NCI-H524 (cell line): Measurements from ENCODE around the gene C17orf75.
A peak's percentile ranks its signal among the peaks of the same experiment; 100 is the strongest.

Experiments
- DNase-seq, 2 experiments: peaks; one replicate each; lab custom pipeline; 2025; lab: John Stamatoyannopoulos, UW

The C17orf75 gene

DNA sequence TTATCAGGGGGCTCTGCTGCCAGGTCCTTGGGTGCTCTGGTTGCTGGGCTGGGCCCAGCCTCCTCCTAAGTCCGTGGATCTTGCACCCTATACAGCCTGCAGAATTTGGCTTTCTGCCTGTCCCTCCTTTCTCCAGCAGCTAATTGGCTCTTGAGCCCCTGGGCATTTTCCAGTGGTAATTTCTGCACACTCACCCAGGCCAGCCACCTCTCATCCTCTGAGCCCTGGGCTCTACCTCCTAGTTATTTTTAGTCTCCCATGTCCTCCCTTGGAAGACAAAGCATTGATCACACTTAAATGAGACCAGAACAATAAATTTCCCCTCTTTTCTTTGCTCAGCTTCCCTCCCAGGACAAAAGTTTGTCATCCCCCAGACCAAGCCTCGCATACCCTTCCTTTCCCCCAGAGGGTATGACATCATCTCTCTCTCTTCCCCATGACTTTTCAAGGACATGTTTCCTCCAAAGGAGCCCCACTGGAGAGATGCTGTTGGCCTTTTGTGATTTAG, 38.1 kb downstream of the C17orf75 start:
- no peak for DNase-seq

DNA sequence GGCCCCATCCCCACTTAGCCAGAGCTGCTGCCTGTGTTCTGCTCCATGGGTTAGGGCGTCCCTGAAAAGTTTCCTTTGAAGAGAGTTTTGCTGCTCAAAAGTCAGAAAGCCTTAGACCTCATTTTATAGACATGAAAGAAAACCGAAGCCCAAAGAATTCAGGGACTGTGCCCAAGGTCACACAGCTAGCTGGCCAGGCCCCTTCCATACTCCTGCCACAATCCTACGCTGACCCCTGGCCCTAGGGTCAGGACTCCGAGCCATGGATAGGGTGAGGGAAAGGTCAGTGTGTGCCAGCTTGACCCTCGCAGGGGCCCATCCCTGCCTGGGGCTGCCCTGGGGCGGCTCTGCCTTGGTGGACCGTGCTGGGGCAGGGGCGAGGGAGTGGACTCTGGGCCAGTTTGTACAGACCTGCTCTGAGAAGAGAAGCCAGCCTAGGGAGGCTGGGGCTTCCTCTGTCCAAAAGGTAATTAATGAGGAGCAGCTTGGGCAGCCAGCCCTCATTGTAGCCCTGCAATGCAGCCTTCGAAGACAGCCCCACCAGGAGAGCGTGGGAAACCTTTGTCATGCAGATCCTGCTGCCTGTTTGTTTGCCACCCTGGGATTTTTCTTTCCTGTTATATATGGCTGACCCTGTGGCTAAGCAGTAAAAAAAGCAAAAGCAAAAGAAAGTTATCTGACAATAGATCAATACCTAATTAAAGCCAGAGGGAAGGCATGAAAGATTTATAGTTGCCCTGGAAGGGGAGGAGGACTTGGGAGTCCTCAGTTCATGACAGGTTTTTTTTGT, 38.9 kb downstream of the C17orf75 start:
- DNase-seq = no peak

DNA sequence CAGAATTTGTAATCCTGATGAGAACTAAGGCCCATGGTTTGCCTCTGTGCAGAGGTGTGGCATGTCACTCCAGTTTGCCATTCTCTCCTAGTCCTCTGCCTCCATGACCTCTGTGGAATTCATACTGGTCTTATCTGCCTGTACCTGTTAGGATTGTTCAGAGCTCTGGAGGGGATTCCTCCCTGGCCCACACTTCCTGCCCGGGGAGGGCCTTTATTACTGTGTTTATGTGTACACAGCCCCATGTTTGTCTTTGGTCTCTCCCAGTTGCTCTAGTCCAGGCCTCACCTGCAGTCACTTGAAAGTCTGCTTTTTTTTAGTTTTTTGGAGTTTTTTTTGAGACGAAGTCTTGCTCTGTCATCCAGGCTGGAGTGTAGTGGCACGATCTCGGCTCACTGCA, 39.9 kb downstream of the C17orf75 start:
- no peak for DNase-seq

DNA sequence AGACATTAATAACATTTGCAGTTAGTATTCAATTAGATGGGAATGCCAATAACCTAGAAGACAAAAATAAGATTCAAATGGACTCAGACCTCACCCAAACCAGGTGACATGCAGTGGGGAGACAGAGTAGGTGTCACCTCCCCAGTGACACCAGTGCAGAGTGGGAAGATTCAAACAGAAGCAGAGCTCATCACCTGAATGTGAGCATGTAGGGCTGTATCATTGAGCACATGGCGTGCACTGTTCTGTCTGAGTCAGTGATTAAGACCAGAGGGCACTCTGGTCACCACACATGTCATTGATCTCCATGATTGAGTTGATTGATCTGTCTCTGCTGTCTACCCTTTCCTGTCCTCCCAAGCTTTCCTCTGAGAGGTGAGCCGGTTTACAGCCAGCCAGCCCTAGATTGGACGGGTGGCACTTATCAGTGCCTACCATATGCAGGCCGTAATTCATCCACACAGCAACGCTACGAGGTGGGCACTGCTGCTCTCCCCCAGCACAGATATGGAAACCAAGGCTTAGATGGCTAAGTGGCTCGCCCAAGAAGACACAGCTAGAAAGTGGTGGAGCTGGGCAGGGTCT, 42.3 kb downstream of the C17orf75 start:
- peak in 1 of 2 experiments; percentile 71 for DNase-seq

DNA sequence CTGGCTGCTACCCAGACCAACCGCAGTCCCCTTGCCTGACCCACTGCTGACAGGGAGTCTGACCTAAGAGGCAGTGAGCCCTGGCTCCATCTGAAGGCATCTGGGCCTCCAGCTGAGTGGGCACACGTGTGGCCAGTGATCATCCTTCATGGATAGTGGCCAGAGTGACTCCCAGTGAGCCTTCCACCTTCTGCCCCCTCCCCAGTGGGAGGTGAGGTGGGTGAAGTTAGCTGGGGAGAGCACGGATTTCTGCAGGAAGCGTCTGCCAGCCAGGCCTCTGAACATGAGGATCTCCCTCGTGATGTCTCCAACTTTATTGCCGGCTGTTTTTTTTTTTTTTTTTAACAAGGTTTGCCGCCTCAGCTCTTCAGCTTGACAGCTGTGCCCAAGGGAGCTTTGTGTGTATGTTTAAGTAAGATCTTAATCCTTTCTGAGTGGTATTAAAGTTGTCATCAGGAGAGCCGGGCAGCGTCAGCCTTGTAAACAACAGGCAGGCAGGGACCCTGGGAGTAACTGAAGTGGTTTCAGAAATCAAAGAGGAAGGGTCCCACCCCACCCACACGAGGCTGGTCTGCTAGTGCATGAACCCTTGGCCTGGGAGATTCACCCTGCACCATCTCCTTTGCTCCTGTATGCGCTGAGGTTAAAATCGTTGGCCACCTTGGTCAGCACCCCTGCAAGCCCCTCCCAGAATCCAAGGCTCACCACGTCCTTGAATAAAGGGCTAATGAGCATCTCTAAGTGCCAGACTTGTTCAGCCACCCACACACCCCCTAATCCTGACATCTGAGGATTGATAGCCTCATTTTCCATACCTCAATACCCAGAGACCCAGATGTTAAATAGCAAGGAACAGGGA, 43.0 kb downstream of the C17orf75 start:
- peak; percentile 99 for DNase-seq

DNA sequence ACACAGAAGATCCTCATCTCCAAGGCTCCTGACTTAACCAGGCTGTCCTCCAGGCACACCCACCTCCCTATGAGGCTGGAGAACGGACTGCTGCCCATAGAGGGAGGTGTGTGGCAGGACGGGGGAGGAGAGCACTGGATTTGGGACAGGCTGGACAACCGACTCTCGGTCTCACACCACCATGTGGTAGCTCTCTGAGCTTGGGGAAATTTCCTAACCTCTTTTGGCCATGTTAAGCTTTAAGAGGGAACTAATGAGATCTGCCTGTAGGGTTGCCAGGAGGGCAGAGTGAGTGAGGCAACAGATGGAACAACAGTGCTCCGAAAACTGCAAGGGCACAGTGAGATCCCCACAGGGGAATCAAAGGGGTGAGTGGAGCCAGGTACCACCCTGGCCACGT, 43.7 kb downstream of the C17orf75 start:
- peak; percentile 82 to 91 for DNase-seq

DNA sequence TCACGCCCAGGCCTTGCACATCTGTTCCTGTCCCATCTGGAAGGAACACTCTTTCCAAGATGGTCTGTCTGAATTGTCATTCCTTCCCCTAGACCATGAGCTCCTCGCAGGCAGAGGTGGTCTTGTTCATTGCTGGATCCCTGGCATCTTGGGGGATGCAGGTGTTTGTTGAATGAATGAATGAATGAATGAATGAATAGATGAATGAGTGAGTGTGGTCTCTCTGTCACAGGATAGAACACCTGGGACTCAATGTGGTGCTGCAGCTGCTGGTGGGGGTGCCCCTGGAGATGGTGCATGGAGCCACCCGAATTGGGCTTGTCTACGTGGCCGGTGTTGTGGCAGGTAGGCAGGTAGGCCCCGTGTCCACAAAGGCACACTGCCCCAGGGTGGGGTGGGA, 44.1 kb downstream of the C17orf75 start:
- peak; percentile 10 to 48 for DNase-seq

DNA sequence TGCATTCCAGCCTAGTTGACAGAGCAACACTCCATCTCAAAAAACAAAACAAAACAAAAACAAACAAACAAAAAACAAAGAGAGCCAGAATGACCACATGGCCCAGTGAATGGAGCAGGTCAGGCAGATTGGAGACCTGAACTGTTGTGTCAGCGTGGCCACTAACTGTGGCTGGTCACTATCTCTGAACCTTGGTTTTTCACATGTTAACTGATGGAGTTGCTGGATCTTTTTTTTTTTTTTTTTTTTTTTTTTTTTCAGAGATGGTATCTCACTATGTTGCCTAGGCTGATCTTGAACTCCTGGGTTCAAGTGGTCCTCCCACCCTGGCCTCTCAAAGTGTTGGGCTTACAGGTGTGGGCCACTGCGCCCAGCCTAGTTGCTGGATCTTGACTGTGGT, 44.5 kb downstream of the C17orf75 start:
- DNase-seq = no peak

DNA sequence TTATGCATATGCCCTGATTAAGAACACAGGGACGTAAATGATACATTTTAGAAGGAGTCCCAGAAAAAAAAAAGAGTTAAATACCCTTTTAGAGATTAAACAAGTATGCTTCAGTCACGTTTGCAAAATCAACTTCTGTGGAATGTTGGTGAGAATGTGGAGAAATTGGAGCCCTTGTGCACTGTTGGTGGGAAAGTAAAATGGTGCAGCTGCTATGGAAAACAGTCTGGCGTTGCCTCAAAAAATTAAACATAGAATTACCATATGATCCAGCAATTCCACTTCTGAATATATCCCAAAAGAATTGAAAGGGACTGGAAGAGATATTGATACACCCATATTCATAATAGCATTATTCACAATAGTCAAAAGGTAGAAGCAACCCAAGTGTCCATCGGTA, 49.9 kb downstream of the C17orf75 start:
- DNase-seq = no peak

DNA sequence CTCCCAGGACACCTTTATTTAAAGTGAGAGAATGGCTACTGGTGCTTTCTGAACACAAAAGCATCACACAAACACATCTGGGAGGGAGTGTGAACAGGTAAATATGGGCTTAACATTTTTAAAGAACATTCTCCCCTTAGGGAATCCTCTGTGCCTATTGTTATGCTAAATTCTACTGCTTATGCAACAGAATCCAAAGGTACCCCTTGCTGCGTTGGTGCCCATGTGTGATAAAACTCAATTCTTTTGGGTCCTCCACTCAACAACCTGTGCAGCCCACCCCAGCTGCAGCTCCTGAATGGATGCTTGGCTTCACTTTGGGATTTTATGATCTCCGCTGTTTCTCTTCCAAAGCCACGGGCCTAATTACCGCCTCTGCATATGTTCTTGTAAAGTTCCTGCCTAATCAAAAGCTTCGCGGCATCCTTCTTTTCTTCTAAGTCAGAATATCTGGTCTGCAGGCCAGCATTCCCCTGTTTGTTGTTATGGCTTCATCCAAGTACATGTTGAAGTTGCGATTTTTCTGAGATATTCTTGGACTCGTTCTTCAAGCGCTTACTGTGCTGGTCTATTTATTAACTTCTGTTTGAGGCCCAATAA, 52.4 kb downstream of the C17orf75 start:
- no peak for DNase-seq

DNA sequence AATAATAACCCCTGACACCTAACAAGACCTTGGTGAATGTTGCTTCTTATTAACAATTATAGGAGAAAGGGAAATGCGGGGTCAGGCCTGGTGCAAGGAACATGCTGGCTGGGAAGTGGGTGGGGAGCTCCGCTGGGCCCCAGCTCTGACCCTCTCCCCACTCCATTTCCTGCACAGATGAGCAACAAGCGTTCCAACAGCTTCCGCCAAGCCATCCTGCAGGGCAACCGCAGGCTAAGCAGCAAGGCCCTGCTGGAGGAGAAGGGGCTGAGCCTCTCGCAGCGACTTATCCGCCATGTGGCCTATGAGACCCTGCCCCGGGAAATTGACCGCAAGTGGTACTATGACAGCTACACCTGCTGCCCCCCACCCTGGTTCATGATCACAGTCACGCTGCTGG, 53.4 kb downstream of the C17orf75 start:
- no peak for DNase-seq

DNA sequence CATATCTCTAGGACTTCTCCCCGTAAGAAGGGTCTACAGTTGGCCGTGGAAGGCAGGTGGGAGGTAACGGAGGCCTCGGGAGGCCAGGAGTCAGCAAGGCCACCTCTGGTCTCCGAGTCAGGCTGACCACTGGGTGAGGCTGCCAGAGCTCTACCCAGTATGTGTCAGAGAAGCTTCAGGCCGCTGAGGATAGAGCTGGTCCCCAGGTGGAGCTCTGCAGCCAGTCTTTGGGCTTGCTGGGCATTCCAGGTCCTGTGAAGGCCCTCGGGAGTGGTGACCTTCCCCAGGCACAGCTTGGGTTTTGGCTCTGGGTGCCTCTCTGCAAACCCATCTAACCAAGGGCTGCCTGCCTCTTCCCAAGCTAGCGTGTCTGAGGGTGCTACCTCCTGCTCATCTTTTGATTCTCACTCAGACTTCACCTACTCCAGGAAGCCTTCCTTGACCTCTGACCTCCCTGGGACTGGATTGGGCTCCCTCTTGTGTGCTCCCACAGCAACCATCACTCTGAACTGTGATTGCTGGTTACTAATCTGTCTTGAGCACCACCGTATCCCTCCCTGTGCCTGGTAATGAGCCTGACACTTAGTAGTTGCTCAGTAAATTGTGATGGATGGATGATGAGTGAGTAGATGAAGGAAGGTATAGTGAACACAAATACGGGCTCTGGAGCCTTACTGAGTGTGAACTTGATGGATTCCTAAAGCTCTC, 54.0 kb downstream of the C17orf75 start:
- DNase-seq = no peak

DNA sequence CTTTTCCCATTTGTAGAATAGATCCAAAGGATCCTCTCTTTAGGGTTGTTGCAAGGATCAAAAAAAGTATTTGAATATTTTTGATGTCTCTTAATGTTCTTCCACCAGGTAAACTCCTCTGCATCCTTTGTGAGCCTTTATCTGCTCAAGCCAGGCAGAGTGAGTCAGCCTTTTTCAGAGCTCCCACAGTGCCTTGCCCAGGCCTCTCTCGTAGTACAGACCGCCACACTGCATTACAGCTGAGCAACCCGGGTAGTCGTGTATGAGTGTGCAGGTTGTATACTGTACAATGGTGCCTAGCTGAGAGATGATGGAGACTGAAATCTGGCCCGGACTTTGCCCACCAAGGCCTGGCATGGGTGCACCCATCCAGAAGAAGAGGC, 55.5 kb downstream of the C17orf75 start:
- no peak for DNase-seq

DNA sequence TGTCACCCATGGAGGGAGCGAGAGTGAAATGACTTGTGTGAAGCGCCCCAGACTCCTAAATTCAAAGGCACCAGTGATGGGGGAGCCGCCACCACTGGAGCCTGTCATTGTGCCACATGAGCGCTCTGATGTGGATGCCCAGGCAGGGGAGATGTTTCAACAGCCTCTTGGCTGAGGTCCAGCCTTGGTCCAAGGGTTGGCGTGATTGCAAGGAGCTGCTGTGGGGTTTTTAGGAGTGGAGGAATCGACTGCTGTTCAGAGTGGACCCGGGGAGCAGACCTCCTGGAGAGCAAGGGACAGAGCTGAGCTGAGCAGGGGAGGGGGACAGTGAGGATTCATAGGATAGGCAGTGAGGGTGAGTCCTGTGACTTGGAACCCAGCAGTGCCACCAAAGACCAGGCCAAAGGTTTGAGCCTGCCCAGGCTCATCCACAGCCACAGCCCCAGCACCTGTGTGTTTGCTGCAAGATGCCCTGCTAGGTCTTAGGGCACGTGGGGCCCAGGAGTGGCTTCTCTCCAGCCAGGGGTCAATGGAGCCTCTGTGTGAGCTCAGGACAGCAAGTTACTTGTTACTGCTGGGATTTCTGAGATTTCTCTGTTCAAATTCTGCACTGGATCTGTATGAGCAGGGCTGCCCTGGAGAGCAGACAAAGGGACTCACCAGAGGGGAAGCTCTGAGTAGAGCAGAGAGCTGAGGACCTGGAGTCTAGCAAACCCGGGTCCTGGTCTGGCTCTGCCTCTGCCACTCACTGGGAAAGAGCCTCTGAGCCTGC, 56.0 kb downstream of the C17orf75 start:
- no peak for DNase-seq

DNA sequence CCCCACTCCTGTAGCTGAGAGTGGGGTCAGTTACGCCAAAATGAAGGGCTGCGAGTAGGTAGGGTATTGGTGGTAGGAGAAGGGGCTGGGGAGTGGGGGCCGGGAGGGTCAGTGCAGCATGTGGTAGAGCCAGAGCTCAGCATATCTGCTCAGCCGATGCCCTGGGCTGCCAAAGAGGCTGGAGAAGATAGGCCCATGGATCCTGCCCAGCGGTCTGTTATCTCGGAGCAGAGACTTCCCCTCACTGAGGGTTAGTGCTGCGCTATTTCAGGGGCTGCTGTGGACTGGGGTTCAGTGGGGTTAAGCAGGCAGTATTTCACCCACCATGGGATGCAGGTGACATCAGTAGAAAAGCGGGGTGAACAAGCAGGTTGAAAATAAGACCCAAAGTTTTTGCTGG, 56.7 kb downstream of the C17orf75 start:
- no peak for DNase-seq

DNA sequence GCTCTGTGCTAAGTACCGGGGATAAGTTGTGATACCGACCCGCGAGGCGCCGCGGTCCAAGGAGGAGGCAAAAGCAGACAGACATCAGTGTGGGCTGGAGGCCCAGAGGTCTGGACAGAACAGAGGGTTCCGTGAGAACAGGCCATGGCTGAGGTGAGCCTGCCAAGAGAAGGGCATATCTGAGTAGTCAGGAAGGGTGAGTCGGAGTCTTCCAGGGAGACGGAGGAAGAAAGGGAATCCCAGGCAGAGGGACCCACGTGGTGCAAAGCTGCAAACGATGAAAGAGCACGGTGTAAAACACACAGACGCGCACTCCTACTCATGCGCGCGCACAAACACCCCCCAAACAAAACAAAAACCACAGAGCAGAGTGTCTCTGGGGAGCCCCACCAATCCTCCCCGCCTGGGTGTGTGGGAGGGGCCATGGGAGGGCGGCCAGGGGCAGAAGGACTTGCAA, 58.2 kb downstream of the C17orf75 start:
- no peak for DNase-seq

DNA sequence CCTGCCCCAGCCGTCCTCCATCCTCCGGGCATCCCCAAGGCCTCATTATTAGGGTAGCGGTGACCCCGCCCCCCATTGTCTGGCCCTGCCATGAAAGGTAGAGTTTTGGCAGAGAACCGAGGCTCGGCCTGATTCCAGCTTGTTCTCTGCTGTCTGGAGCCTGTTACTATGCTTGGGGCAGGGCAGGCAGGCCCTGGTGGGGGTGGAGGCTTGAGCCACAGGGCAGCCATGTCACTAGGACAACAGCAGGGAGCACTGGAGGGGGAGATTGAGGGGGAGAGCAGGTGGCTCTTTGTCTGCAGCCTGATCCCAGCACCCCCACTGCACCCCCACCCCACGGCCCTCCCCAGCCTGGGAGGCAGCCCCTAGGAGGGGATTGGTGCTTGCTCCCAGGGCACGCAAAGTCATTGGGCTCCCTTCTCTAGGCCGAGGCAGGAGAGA, 60.9 kb downstream of the C17orf75 start:
- peak; percentile 64 to 90 for DNase-seq

DNA sequence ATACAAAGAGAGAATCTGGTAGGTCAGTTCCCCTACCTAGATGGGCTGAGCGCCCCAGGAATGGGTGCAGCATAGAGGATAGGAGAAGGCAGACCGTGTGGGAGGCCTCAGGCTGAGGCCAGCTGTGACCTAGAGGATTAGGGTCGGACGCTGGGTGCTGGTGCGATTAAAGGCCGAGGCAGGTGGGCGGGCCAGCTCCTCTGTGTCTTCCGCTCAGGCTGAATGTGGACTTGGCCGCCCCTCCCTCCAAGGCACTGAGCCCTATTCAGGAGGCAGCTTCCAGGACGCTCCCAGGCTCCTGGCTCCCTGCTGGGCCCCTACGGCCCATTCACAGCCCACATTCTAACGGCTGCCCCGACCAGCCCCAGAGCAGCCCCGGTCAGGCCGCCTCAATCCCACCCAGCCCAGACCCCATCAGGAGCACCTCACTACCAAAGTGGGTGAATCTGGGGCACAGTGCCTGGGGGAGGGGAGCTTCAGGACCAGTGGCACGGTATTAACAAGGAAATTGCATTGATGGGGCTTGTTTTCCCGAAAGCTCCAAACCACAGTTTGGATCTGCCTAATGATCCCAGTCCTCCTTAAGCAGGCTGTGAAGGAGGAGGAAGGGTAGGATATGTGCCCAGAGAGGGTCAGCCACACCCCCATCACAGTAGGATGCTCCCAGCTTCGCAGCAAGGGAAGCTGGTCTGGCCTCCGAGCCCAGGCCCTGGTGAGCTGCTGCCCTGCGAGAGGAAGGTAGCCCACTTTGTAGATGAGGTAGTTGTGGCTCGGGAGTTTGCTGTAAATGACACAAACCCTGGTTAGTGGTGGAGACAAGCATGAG, 61.9 kb downstream of the C17orf75 start:
- peak; percentile 58 to 79 for DNase-seq

DNA sequence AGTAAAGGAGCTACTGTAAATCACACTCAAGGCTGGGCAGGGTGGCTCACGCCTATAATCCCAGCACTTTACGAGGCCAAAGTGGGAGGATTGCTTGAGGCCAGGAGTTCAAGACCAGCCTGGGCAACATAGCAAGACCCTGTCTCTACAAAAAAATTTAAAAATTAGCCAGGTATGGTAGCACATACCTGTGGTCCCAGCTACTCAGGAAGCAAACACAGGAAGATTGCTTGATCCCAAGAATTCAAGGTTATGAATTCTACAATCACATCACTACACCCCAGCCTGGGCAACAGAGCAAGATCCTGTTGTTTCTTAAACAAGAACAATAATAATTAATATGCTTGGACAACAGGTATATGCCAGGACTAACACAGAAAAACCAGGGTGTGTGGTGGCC, 63.2 kb downstream of the C17orf75 start:
- DNase-seq = no peak
